Nasal cavity respiratory epithelium epithelial cell of viscerocranial mucosa (primary cell): ENCODE results near the gene RPAP2. TPM values are rescaled to one million over a fixed set of nuclear protein-coding genes. Genes with fewer than 3 reads are reported as not detected.

Source experiments
- total RNA-seq: library from RNA; depleted of rRNA; stranded (reverse); fragments of >200 nt; gene quantifications from 2 replicates; pipeline ENCODE4 v1.2.3, GENCODE V29; 2014

Gene RPAP2
- 4.4 and 23.6 TPM in 2 replicates for total RNA-seq

DNA sequence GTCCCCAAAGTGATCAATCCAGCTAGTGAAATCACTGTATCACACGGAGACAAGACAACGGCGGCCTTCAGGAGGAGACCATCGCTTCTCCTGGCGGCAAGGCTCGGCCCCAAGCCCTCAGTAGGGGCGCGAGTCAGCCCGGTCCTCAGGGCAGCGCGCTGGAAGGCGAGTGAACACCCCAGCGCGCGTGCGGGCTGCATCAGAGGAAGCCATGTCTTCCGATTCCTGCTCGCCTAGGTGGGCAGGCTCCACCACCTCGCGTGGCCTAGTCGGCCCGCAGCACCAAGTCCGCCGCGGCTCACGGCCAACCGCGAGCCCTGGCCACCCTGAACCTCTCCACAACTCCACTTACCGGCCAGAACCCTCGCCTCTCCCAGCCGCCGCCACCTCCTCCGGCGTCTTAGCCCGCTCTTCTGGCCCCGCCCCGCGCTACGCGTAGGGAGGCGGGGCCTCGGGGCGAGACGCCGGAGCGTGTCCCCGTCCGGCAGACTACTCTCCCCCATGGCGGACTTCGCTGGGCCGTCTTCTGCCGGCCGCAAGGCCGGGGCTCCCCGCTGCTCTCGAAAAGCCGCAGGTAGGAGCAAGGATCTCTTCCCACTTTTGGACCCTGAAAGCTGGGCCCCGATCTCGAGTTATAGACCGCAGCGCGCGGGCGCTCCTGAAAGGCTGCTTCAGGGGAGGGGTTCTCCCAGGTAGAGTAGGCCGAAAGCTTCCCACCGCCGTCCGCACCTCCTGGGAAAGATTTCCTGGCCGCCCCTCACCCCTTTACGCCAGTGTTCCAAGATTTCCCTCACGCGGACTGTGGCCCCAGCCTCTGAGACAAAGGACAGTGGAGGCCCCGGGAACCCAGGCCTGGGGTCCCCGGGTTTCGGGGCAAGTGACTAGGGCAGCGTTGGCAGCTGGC lies at the start of gene RPAP2, which contains the start of gene GLMN:
RPAP2 (plus strand) TSS at position 487 of the 904 bp plus-strand sequence; CDS start at position 502, 15 bp downstream.
GLMN (minus strand) TSS at position 415 of the 904 bp plus-strand sequence. CDS start 988 bp downstream, outside the sequence.

Other genes starting within 250 kb of the RPAP2 start
- 1.4 and 1.7 TPM in 2 replicates for gene SETSIP, start 223.6 kb upstream of the RPAP2 start, total RNA-seq
- gene BTBD8, start 218.7 kb upstream of the RPAP2 start, total RNA-seq, result 3.4 and 7.0 TPM in 2 replicates
- not detected in 2 replicates for gene C1orf146, start 81.1 kb upstream of the RPAP2 start, total RNA-seq
- 5.5 and 6.2 TPM in 2 replicates for gene GLMN, start 72 bp upstream of the RPAP2 start, total RNA-seq
- gene GFI1, start 187.9 kb downstream of the RPAP2 start, total RNA-seq, result under 0.01 TPM in 2 replicates